ENCODE results near the gene POLD3.

Gene POLD3

GRCh38 chr11:74636630-74637184, 44.3 kb downstream of the POLD3 start:
- TF ChIP-seq TAF1 (IDR thresholded peaks at IDR 0.05; ENCODE audit: borderline replicate concordance, insufficient read depth, low read length) = no peak
- no peak for TF ChIP-seq FOXP2 (optimal IDR thresholded peaks at IDR 0.05; ENCODE audit: borderline replicate concordance, extremely low read depth, extremely low read length, insufficient read depth)
- no peak for TF ChIP-seq POLR2AphosphoS5 (IDR thresholded peaks at IDR 0.05; ENCODE audit: low read depth, low read length)
- no peak for TF ChIP-seq REST (IDR thresholded peaks at IDR 0.05; ENCODE audit: insufficient read depth in 1 of 2, low read depth in 2 of 2, low read length in 2 of 2)
- TF ChIP-seq SIN3A (IDR thresholded peaks at IDR 0.05; ENCODE audit: borderline replicate concordance, insufficient read depth, low read length) = no peak

GRCh38 chr11:74637700-74638099, 45.3 kb downstream of the POLD3 start:
- TF ChIP-seq FOXP2 (optimal IDR thresholded peaks at IDR 0.05; ENCODE audit: borderline replicate concordance, extremely low read depth, extremely low read length, insufficient read depth) (no peak), POLR2AphosphoS5 (IDR thresholded peaks at IDR 0.05; ENCODE audit: low read depth, low read length) (no peak), TAF1 (IDR thresholded peaks at IDR 0.05; ENCODE audit: borderline replicate concordance, insufficient read depth, low read length) (no peak), SIN3A (IDR thresholded peaks at IDR 0.05; ENCODE audit: borderline replicate concordance, insufficient read depth, low read length) (no peak), REST (IDR thresholded peaks at IDR 0.05; ENCODE audit: insufficient read depth in 1 of 2, low read depth in 2 of 2, low read length in 2 of 2) (no peak)

GRCh38 chr11:74638869-74639268, 46.5 kb downstream of the POLD3 start:
- TF ChIP-seq SIN3A (IDR thresholded peaks at IDR 0.05; ENCODE audit: borderline replicate concordance, insufficient read depth, low read length) = no peak
- TF ChIP-seq REST (IDR thresholded peaks at IDR 0.05; ENCODE audit: insufficient read depth in 1 of 2, low read depth in 2 of 2, low read length in 2 of 2) = no peak
- no peak for TF ChIP-seq POLR2AphosphoS5 (IDR thresholded peaks at IDR 0.05; ENCODE audit: low read depth, low read length)
- TF ChIP-seq TAF1 (IDR thresholded peaks at IDR 0.05; ENCODE audit: borderline replicate concordance, insufficient read depth, low read length) = no peak
- TF ChIP-seq FOXP2 (optimal IDR thresholded peaks at IDR 0.05; ENCODE audit: borderline replicate concordance, extremely low read depth, extremely low read length, insufficient read depth) = no peak

GRCh38 chr11:74639533-74639932, 47.2 kb downstream of the POLD3 start:
- TF ChIP-seq FOXP2 (optimal IDR thresholded peaks at IDR 0.05; ENCODE audit: borderline replicate concordance, extremely low read depth, extremely low read length, insufficient read depth) (no peak), TAF1 (IDR thresholded peaks at IDR 0.05; ENCODE audit: borderline replicate concordance, insufficient read depth, low read length) (no peak), POLR2AphosphoS5 (IDR thresholded peaks at IDR 0.05; ENCODE audit: low read depth, low read length) (no peak), REST (IDR thresholded peaks at IDR 0.05; ENCODE audit: insufficient read depth in 1 of 2, low read depth in 2 of 2, low read length in 2 of 2) (no peak), SIN3A (IDR thresholded peaks at IDR 0.05; ENCODE audit: borderline replicate concordance, insufficient read depth, low read length) (no peak)

All from PFSK-1 (cell line).